Lower lobe of right lung (tissue), 2 donors: Measurements from ENCODE around the gene AP3B2. TPM values are rescaled to one million over a fixed set of nuclear protein-coding genes. Genes with fewer than 3 reads are reported as not detected.

Experiments
- ATAC-seq, 2 donors: fragments of 200-7000 bp; cut with Tn5 transposase; one replicate each; pipeline ENCODE4 v1.9.1; 2020 to 2022; ENCODE audit warnings: mild to moderate bottlenecking in 2 of 2, moderate library complexity in 2 of 2
- DNase-seq: peaks from one replicate; pipeline ENCODE4 v3.0.0-alpha.2; 2020
- H3K27ac ChIP-seq: fragments of 200-600 bp; one replicate; pipeline ENCODE4 v1.8.0; 2022
- H3K27me3 ChIP-seq: fragments of 200-600 bp; one replicate; pipeline ENCODE4 v1.8.0; 2022; ENCODE audit warnings: low read depth
- H3K36me3 ChIP-seq: fragments of 200-600 bp; one replicate; pipeline ENCODE4 v1.8.0; 2022; ENCODE audit warnings: mild to moderate bottlenecking
- H3K4me1 ChIP-seq: fragments of 200-600 bp; one replicate; pipeline ENCODE4 v1.8.0; 2022
- H3K4me3 ChIP-seq: fragments of 200-600 bp; one replicate; pipeline ENCODE4 v1.8.0; 2022; ENCODE audit warnings: mild to moderate bottlenecking
- H3K9me3 ChIP-seq: fragments of 200-600 bp; one replicate; pipeline ENCODE4 v1.8.0; 2022
- CTCF ChIP-seq: fragments of 200-600 bp; IDR thresholded peaks from one replicate; pipeline ENCODE4 v1.8.0; 2022; ENCODE audit warnings: antibody characterized with exemption, mild to moderate bottlenecking
- intact Hi-C: fragments of 100-400 bp; cut with DNase I; formaldehyde crosslinking; loops from one replicate; pipeline ENCODE4 v1.11.0; 2022
- total RNA-seq: library from RNA; stranded (reverse); fragmentation: NEBNext Ultra II Directional; extraction: Animal tissue kit (Norgen Biotek cat#: 25700); gene quantifications from one replicate; pipeline ENCODE4 v1.2.1, GENCODE V29; 2021
- donor health status: DM: no; HTN: yes; CAD: no; lungs with severe emphysema.

The AP3B2 gene
- total RNA-seq, 1 donor from 2014 or later, result 3.0 TPM

- Histone ChIP-seq H3K27ac (no peak overlapping the region), H3K4me1 (no peaks in the 10 kb centered on the region), H3K36me3 (no peaks in the 10 kb centered on the region), H3K9me3 (no peaks in the 10 kb centered on the region), H3K4me3 (no peak overlapping the region), H3K27me3 (no peaks in the 10 kb centered on the region)
- DNase-seq, result no peak
- intact Hi-C loops, result no loop called here
- no peak for ATAC-seq
- no peak for TF ChIP-seq CTCF
Observed at GRCh38 chr15:82655606-82656005, 54.1 kb downstream of the AP3B2 start.

GRCh38 chr15:82653483-82654168, 56.0 kb downstream of the AP3B2 start:
- intact Hi-C loops, result no loop called here
- H3K36me3 ChIP-seq, result no peaks in the 10 kb centered on the region
- no peak overlapping the region for H3K27ac ChIP-seq
- no peaks in the 10 kb centered on the region for H3K4me1 ChIP-seq
- DNase-seq, result no peak
- H3K27me3 ChIP-seq, result peaks cover 9% of the 10 kb centered on the region
- no peaks in the 10 kb centered on the region for H3K9me3 ChIP-seq
- ATAC-seq, result no peak
- no peak overlapping the region for H3K4me3 ChIP-seq
- no peak for TF ChIP-seq CTCF

- no peak for TF ChIP-seq CTCF
- DNase-seq (no peak), ATAC-seq (no peak)
- Histone ChIP-seq H3K4me3 (no peak overlapping the region), H3K27ac (no peak overlapping the region), H3K9me3 (no peaks in the 10 kb centered on the region), H3K27me3 (peaks cover 28% of the 10 kb centered on the region), H3K36me3 (no peaks in the 10 kb centered on the region), H3K4me1 (peaks cover 13% of the 10 kb centered on the region)
- intact Hi-C loops, result no loop called here
Observed at GRCh38 chr15:82651708-82652107, 58.0 kb downstream of the AP3B2 start.

GRCh38 chr15:82650046-82650670, 59.5 kb downstream of the AP3B2 start:
- intact Hi-C loops, result no loop called here
- no peak overlapping the region for H3K4me3 ChIP-seq
- H3K4me1 ChIP-seq, result peaks cover 22% of the 10 kb centered on the region
- no peak for ATAC-seq
- TF ChIP-seq CTCF, result no peak
- DNase-seq, result no peak
- no peaks in the 10 kb centered on the region for H3K9me3 ChIP-seq
- H3K36me3 ChIP-seq, result no peaks in the 10 kb centered on the region
- H3K27ac ChIP-seq, result no peak overlapping the region
- peaks cover 44% of the 10 kb centered on the region for H3K27me3 ChIP-seq

- no peak for DNase-seq
- intact Hi-C loops, result no loop called here
- H3K36me3 ChIP-seq, result no peaks in the 10 kb centered on the region
- H3K4me1 ChIP-seq, result peaks cover 22% of the 10 kb centered on the region
- no peak overlapping the region for H3K27ac ChIP-seq
- no peak for ATAC-seq
- TF ChIP-seq CTCF, result no peak
- H3K27me3 ChIP-seq, result peaks cover 48% of the 10 kb centered on the region
- H3K9me3 ChIP-seq, result no peaks in the 10 kb centered on the region
- H3K4me3 ChIP-seq, result no peak overlapping the region
Observed at GRCh38 chr15:82649226-82649999, 60.3 kb downstream of the AP3B2 start.
